Right lobe of liver (tissue), 4 donors: ENCODE measurements around the gene TATDN2.

ENCODE experiments used
- POLR2A ChIP-seq: fragments of 450-650 bp; IDR thresholded peaks from one replicate; pipeline ENCODE4 v1.6.1; 2017; ENCODE audit warnings: antibody characterized with exemption, mild to moderate bottlenecking
- TF ChIP-seq, protein P1 (sequence below), 4 donors: fragments of 200-600 bp in 3 of 4; fragments of 450-650 bp in 1 of 4; IDR thresholded peaks; one replicate each; pipeline versions ENCODE4 v1.5.1 to v1.8.0; 2016 to 2022; ENCODE audit warnings: antibody characterized with exemption in 4 of 4, mild to moderate bottlenecking in 2 of 4
- donor health status: DM: no; HTN: no; CAD: no.
- donor health status: DM: no; HTN: no; CAD: no.
- donor health status: DM: no; HTN: yes; CAD: no.

DNA sequence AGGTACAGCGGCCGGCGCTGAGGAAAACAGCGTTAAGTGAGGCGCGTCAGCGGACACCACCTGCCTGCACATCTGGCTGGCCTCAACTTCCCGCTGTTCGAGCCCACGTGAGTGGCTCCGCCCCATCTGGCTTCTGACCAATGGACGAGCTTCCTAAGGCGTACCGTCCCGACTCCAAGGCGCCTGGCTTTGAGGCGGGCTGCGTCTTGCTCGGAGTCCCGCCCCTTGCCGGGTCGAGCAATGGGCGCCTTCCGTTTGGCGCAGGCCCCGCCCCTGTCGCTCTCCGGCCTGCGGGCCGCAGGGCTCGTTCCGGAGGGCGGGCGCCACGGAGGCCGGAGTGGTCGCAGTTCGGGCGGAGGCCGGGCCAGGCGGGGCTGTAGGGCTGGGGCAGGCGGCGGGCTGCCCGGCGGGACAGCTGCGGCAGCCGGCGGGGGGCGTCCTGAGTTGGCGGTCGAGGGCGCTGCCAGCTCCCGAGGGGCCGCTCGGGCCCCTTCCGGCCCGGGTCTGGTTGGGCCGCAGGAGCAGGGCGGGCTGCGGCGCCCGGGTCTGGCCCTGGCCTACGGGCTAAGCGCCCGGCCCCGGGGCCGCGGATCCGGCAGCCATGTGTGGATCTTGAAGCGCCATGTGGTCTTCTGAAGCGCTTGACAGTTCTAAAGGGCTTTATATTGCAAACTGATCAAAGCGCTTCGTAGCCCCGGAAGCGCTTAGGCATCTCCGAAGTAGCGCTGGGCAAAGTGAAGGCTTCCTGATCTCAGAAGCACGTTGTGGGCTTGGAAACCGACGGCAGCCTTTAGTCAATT is at the start of gene TATDN2:
- TF ChIP-seq, protein P1, sequence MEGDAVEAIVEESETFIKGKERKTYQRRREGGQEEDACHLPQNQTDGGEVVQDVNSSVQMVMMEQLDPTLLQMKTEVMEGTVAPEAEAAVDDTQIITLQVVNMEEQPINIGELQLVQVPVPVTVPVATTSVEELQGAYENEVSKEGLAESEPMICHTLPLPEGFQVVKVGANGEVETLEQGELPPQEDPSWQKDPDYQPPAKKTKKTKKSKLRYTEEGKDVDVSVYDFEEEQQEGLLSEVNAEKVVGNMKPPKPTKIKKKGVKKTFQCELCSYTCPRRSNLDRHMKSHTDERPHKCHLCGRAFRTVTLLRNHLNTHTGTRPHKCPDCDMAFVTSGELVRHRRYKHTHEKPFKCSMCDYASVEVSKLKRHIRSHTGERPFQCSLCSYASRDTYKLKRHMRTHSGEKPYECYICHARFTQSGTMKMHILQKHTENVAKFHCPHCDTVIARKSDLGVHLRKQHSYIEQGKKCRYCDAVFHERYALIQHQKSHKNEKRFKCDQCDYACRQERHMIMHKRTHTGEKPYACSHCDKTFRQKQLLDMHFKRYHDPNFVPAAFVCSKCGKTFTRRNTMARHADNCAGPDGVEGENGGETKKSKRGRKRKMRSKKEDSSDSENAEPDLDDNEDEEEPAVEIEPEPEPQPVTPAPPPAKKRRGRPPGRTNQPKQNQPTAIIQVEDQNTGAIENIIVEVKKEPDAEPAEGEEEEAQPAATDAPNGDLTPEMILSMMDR (IDR thresholded peaks at IDR 0.05) = no peak
- peak; percentile 92 for TF ChIP-seq POLR2A
